Osteocyte (in vitro differentiated cells): ENCODE data around the gene TLCD2. TPM values are rescaled to one million over a fixed set of nuclear protein-coding genes. Genes with fewer than 3 reads are reported as not detected.

Experiments
- DNase-seq: peaks from one replicate; pipeline ENCODE4 v3.0.0; 2021; ENCODE audit warnings: mixed read lengths; ENCODE audit not compliant: unreplicated experiment; ENCODE audit errors: extremely low spot score
- H3K27ac Mint-ChIP-seq: one replicate; pipeline ENCODE4 v1.8.0; 2021; ENCODE audit warnings: mild to moderate bottlenecking, mixed read lengths; ENCODE audit not compliant: unreplicated experiment
- H3K27me3 Mint-ChIP-seq: one replicate; pipeline ENCODE4 v1.8.0; 2021; ENCODE audit warnings: mixed read lengths; ENCODE audit not compliant: unreplicated experiment
- H3K36me3 Mint-ChIP-seq: one replicate; pipeline ENCODE4 v1.8.0; 2021; ENCODE audit warnings: mixed read lengths; ENCODE audit not compliant: unreplicated experiment
- H3K4me1 Mint-ChIP-seq: one replicate; pipeline ENCODE4 v1.8.0; 2021; ENCODE audit warnings: mixed read lengths; ENCODE audit not compliant: unreplicated experiment
- H3K4me3 Mint-ChIP-seq: one replicate; pipeline ENCODE4 v1.8.0; 2021; ENCODE audit warnings: mild to moderate bottlenecking, moderate library complexity, mixed read lengths; ENCODE audit not compliant: unreplicated experiment
- H3K9me3 Mint-ChIP-seq: one replicate; pipeline ENCODE4 v1.8.0; 2021; ENCODE audit warnings: mixed read lengths; ENCODE audit not compliant: unreplicated experiment
- CTCF ChIP-seq: fragments of 200-600 bp; sonication (generic); IDR thresholded peaks from 2 replicates; pipeline ENCODE4 v1.5.0; 2021; ENCODE audit warnings: antibody characterized with exemption, mild to moderate bottlenecking, moderate library complexity
- total RNA-seq: library from RNA; stranded (reverse); gene quantifications from 2 replicates; pipeline ENCODE4 v1.2.1, GENCODE V29; 2021

Gene TLCD2
- total RNA-seq, 1 donor from 2014 or later: 4.2 TPM

- DNase-seq: peak; percentile 81
- H3K9me3 Mint-ChIP-seq: no peaks in the 10 kb centered on the region
- no peaks in the 10 kb centered on the region for H3K27me3 Mint-ChIP-seq
- peaks cover 13% of the 10 kb centered on the region for H3K4me1 Mint-ChIP-seq
- no peak overlapping the region for H3K4me3 Mint-ChIP-seq
- no peaks in the 10 kb centered on the region for H3K36me3 Mint-ChIP-seq
- H3K27ac Mint-ChIP-seq: no peak overlapping the region
- TF ChIP-seq CTCF: no peak
Measured at GRCh38 chr17:1746975-1747543, 36.9 kb upstream of the TLCD2 start.

GRCh38 chr17:1745513-1746020 lies 35.4 kb upstream of the TLCD2 start:
- Mint-ChIP-seq H3K4me3 (no peak overlapping the region), H3K36me3 (no peaks in the 10 kb centered on the region), H3K27me3 (no peaks in the 10 kb centered on the region), H3K27ac (no peak overlapping the region), H3K4me1 (peaks cover 3% of the 10 kb centered on the region), H3K9me3 (no peaks in the 10 kb centered on the region)
- TF ChIP-seq CTCF: no peak
- DNase-seq: peak; percentile 82

- no peaks in the 10 kb centered on the region for H3K9me3 Mint-ChIP-seq
- TF ChIP-seq CTCF: no peak
- H3K4me1 Mint-ChIP-seq: peaks cover 1% of the 10 kb centered on the region
- no peak for DNase-seq
- H3K27ac Mint-ChIP-seq: no peak overlapping the region
- no peak overlapping the region for H3K4me3 Mint-ChIP-seq
- no peaks in the 10 kb centered on the region for H3K36me3 Mint-ChIP-seq
- H3K27me3 Mint-ChIP-seq: no peaks in the 10 kb centered on the region
Measured at GRCh38 chr17:1744551-1745512, 34.7 kb upstream of the TLCD2 start.

- Mint-ChIP-seq H3K27me3 (no peaks in the 10 kb centered on the region), H3K36me3 (peaks cover under 1% of the 10 kb centered on the region), H3K4me1 (peaks cover 1% of the 10 kb centered on the region), H3K9me3 (no peaks in the 10 kb centered on the region), H3K27ac (no peak overlapping the region), H3K4me3 (no peak overlapping the region)
- no peak for TF ChIP-seq CTCF
- no peak for DNase-seq
Measured at GRCh38 chr17:1743088-1743439, 32.9 kb upstream of the TLCD2 start.
